Effector CD8-positive, alpha-beta T cell (primary cell): ENCODE measurements around the gene ARHGEF1.

ENCODE experiments used
- DNase-seq: peaks from one replicate; lab custom pipeline; 2025; lab: John Stamatoyannopoulos, UW

The ARHGEF1 gene

DNA sequence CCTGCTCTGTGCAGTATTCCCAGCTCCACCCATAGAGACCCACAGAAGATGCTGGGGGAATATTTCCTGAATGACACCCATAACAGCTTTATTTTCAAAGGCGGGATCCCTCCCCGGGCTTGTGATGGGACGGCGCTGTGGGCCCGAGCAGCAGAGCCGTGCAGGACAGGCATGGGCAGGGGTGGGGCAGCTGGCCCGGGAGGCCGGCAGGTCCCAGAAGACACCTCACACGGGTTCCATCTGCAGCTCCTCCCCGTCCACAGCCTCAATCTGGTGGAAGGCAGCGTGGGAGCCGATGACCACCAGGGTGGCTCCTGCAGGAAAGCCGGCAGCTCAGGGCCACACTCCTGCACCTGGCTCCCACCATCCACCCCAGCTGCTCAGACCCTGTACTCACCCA is 73.6 kb downstream of the ARHGEF1 start:
- DNase-seq = no peak
